ENCODE measurements around the gene AMOTL2.

GRCh38 chr3:134409041-134409440 lies 34.8 kb upstream of the AMOTL2 start:
- TF ChIP-seq CTCF (IDR thresholded peaks at IDR 0.05) (no peak), POLR2A (IDR thresholded peaks at IDR 0.05) (no peak)

All from gastroesophageal sphincter (tissue), 3 donors.